Activated T-cell treated with anti-CD3 and anti-CD28 coated beads, Interleukin-2, amount 50 U/mL, for 72 hours (primary cell): Measurements from ENCODE around the gene SMIM26. TPM values are rescaled to one million over a fixed set of nuclear protein-coding genes. Genes with fewer than 3 reads are reported as not detected.
A peak's percentile ranks its signal among the peaks of the same experiment; 100 is the strongest.

ENCODE experiments used
- ATAC-seq, 2 donors: fragments of 150-1000 bp; cut with Tn5 transposase; replicated peaks in 1 of 2; 2 replicates each; pipeline ENCODE4 v1.10.0; 2021; ENCODE audit warnings: moderate library complexity in 2 of 2, mild to moderate bottlenecking in 1 of 2
- DNase-seq, 2 donors: peaks; one replicate each; pipeline ENCODE4 v3.0.0; 2021 to 2022; ENCODE audit warnings: mixed read lengths in 1 of 2
- H3K27ac Mint-ChIP-seq: one replicate; pipeline ENCODE4 v1.8.0; 2022; ENCODE audit warnings: mild to moderate bottlenecking, moderate library complexity, mixed read lengths
- H3K27me3 Mint-ChIP-seq: one replicate; pipeline ENCODE4 v1.8.0; 2022; ENCODE audit warnings: low read depth, mixed read lengths
- H3K36me3 Mint-ChIP-seq, 2 donors: one replicate each; pipeline ENCODE4 v1.8.0; 2022; ENCODE audit warnings: mixed read lengths in 2 of 2, mild to moderate bottlenecking in 1 of 2; ENCODE audit not compliant: insufficient read depth in 2 of 2
- H3K4me1 Mint-ChIP-seq: one replicate; pipeline ENCODE4 v1.8.0; 2022; ENCODE audit warnings: low read depth, mixed read lengths
- H3K4me3 Mint-ChIP-seq, 2 donors: one replicate each; pipeline ENCODE4 v1.8.0; 2022; ENCODE audit warnings: mild to moderate bottlenecking in 2 of 2, mixed read lengths in 2 of 2, moderate library complexity in 2 of 2
- H3K9me3 Mint-ChIP-seq, 2 donors: one replicate each; pipeline ENCODE4 v1.8.0; 2022; ENCODE audit warnings: mixed read lengths in 2 of 2
- total RNA-seq, 2 donors: library from RNA; stranded (reverse); gene quantifications; one replicate each; pipeline ENCODE4 v1.2.3, GENCODE V29; 2022

SMIM26 gene
- total RNA-seq, 2 donors from 2014 or later = 84.3 to 87.7 TPM

GRCh38 chr20:18588574-18588933 is 21.3 kb downstream of the SMIM26 start:
- ATAC-seq (peak in 1 of 2 donors; percentile 8), DNase-seq (peak in 1 of 2 donors; percentile 10)
- Mint-ChIP-seq H3K9me3 (no peaks in the 10 kb centered on the region), H3K27ac (peak overlapping the region; percentile 77), H3K27me3 (peaks cover 9% of the 10 kb centered on the region), H3K36me3 (peaks cover 2 to 4% of the 10 kb centered on the region in 2 donors), H3K4me3 (peak overlapping the region; percentile 92 to 97), H3K4me1 (peaks cover 37% of the 10 kb centered on the region)

DNA sequence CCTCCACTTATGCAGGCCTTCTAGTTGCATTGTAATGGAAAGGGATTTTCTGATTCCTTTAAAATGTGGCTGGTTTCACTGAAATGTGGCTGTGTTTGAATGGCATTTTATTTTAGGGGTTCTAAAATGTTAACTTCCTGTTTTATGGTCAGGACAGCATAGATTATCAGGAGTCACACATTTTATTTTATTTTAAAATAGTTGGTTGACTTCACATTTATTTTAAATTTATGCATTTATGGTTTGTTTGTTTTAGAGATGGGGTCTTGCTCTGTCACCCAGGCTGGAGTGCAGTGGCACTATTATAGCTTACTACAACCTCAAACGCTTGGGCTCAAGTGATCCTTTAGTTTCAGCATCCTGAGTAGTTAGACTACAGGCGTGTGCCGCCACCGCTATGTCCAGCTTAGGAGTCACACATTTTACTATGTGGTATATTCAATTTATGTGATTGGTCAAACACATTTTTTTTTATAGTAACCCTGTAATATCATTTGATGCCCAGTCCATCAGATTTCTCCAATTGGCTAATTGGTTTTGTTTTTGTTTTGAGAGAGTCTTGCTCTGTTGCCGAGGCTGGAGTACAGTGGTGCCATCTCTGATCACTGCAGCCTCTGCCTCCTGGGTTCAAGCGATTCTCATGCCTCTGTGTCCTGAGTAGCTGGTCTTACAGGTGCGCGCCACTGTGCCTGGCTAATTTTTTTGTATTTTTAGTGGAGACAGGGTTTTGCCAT is 22.9 kb downstream of the SMIM26 start:
- peaks cover 2 to 4% of the 10 kb centered on the region in 2 donors for H3K36me3 Mint-ChIP-seq
- peak overlapping the region; percentile 55 to 97 for H3K4me3 Mint-ChIP-seq
- ATAC-seq (no peak), DNase-seq (no peak)
- H3K27ac Mint-ChIP-seq = peak overlapping the region; percentile 83
- H3K9me3 Mint-ChIP-seq = no peaks in the 10 kb centered on the region
- no peaks in the 10 kb centered on the region for H3K27me3 Mint-ChIP-seq
- H3K4me1 Mint-ChIP-seq = peaks cover 37% of the 10 kb centered on the region

GRCh38 chr20:18596270-18596669 is 29.0 kb downstream of the SMIM26 start:
- Mint-ChIP-seq H3K9me3 (no peaks in the 10 kb centered on the region), H3K4me3 (no peak overlapping the region), H3K4me1 (no peaks in the 10 kb centered on the region), H3K27ac (no peak overlapping the region), H3K27me3 (no peaks in the 10 kb centered on the region), H3K36me3 (peaks cover 2 to 9% of the 10 kb centered on the region in 2 donors)
- no peak for ATAC-seq
- DNase-seq = no peak

DNA sequence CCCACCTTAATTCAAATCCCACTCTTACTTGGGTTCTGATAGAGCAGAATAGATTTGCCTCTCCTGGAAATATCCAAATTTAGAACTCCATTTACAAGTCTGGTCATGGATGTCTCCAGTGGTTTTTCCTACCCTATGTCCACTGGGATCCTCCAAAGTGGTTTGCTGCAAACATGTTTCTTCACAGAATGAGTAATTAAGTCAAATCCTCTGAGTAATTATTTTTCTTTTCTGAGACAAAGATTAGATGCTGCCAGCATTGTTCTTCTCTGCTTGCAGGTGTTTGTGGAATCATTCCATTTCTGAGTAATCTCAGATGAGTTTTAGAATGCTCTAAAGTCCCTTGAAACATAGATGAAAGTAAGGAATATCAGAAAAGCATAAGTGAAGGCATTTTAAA is 42.5 kb downstream of the SMIM26 start:
- Mint-ChIP-seq H3K36me3 (peaks cover 0 to 5% of the 10 kb centered on the region in 2 donors), H3K27ac (peak overlapping the region; percentile 35), H3K9me3 (no peaks in the 10 kb centered on the region), H3K4me3 (no peak overlapping the region), H3K4me1 (peaks cover 9% of the 10 kb centered on the region), H3K27me3 (no peaks in the 10 kb centered on the region)
- DNase-seq (no peak), ATAC-seq (no peak)

DNA sequence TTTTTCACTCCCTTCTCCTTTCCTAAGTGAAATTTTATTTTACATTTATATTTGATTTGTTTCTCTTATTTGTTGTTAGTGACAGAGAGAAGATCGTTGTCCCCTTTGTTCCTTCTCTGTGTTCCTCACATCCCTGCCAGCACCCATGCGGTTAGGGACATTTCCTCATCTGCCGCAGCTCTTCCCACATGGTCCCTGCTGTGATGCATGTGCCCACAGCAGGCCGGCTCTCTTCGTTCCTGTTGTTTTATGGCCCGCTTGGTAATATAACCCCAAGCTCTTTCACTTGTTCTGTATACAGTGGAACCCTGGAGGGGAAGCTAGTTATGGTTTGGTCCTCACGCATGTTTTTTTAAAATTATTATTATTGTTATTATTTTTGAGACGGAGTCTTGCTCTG is 44.3 kb downstream of the SMIM26 start:
- Mint-ChIP-seq H3K27ac (no peak overlapping the region), H3K4me1 (peaks cover 12% of the 10 kb centered on the region), H3K27me3 (no peaks in the 10 kb centered on the region), H3K4me3 (no peak overlapping the region), H3K9me3 (no peaks in the 10 kb centered on the region), H3K36me3 (peaks cover 0 to 8% of the 10 kb centered on the region in 2 donors)
- ATAC-seq (no peak), DNase-seq (no peak)

- H3K4me3 Mint-ChIP-seq = no peak overlapping the region
- ATAC-seq (peak; percentile 97 to 98), DNase-seq (peak; percentile 20 to 29)
Observed at GRCh38 chr20:18613553-18613952, 46.3 kb downstream of the SMIM26 start.

DNA sequence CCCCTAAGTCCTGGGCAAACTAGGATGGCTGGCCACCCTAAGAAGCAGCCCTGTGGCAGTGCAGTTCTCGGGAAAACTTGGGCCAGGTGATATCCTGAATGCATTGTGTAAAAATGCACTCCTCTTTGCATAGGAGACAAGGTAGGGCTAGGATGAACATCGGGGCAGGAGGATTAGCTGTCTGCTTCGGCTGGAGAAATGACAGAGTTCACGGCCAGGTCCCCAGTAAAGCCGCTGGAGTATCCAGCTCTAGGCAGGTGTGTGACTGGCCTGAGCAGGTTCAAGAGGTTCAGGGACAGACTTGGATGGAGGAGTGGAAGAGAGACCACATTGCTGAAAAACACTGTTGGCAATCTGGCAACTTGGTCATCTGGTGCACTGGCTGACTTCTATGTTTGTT is 47.0 kb downstream of the SMIM26 start:
- peaks cover 12% of the 10 kb centered on the region for H3K4me1 Mint-ChIP-seq
- no peaks in the 10 kb centered on the region for H3K27me3 Mint-ChIP-seq
- DNase-seq (no peak), ATAC-seq (no peak)
- H3K9me3 Mint-ChIP-seq = no peaks in the 10 kb centered on the region
- no peak overlapping the region for H3K4me3 Mint-ChIP-seq
- no peak overlapping the region for H3K27ac Mint-ChIP-seq
- H3K36me3 Mint-ChIP-seq = peaks cover 0 to 15% of the 10 kb centered on the region in 2 donors

More at GRCh38 chr20:18613553-18613952, 46.3 kb downstream of the SMIM26 start:
- H3K4me1 Mint-ChIP-seq = peaks cover 12% of the 10 kb centered on the region
- H3K27ac Mint-ChIP-seq = no peak overlapping the region
- peaks cover 0 to 15% of the 10 kb centered on the region in 2 donors for H3K36me3 Mint-ChIP-seq
- no peaks in the 10 kb centered on the region for H3K27me3 Mint-ChIP-seq
- no peaks in the 10 kb centered on the region for H3K9me3 Mint-ChIP-seq

DNA sequence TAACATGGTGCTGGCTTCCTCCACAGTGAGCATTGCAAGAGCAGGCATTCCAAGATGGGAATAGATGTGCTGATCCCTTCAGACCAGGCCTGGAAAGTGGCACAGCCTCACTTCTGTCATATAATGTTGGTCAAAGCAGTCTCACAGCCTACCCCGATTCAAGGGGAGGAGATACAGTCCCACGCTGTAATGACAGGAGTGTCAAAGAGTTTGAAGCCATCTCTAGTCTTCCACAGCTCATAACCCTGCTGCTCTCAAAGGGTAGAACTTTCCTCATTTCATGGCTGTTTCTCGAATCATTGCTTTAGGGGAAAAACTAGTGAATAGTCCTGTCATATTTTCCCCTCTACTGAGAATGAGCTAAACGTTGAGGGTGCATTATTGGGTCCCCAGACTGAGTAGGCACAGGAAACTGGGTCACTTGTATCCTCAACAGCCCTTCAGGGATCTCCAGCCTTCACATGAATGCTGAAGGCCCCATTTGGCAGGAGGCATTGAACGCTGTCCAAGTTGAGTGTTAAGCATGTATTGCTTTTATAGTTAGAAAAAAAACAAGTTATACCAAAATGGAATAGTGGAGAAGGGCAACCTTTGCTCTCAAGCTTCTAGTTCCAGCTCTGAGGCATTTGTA is 47.9 kb downstream of the SMIM26 start:
- no peak for DNase-seq
- no peak overlapping the region for H3K4me3 Mint-ChIP-seq
- ATAC-seq = no peak
- no peaks in the 10 kb centered on the region for H3K27me3 Mint-ChIP-seq
- H3K9me3 Mint-ChIP-seq = no peaks in the 10 kb centered on the region
- peaks cover 12% of the 10 kb centered on the region for H3K4me1 Mint-ChIP-seq
- H3K27ac Mint-ChIP-seq = no peak overlapping the region
- H3K36me3 Mint-ChIP-seq = peaks cover 0 to 10% of the 10 kb centered on the region in 2 donors

Other genes starting within 250 kb of the SMIM26 start
- 1 to 10 TPM; 3.0 to 3.1 TPM for gene DZANK1, start 100.4 kb upstream of the SMIM26 start, total RNA-seq
- 10 to 100 TPM; 12.5 to 13.4 TPM for gene POLR3F, start 100.0 kb upstream of the SMIM26 start, total RNA-seq
- 10 to 100 TPM; 27.2 to 30.6 TPM for gene RBBP9, start 70.2 kb upstream of the SMIM26 start, total RNA-seq
- gene SEC23B, start 59.5 kb upstream of the SMIM26 start, total RNA-seq = 100 to 1,000 TPM; 129 to 158 TPM
- gene DTD1, start 20.6 kb downstream of the SMIM26 start, total RNA-seq = 10 to 100 TPM; 46.1 to 47.6 TPM
- not detected for gene SCP2D1, start 246.4 kb downstream of the SMIM26 start, total RNA-seq